Suppressor macrophage (primary cell): Measurements from ENCODE around the gene TEX26.

Experiments used
- DNase-seq, 4 experiments: peaks; one replicate each; pipeline ENCODE4 v3.0.0-alpha.2; 2020 to 2022

TEX26 gene

DNA sequence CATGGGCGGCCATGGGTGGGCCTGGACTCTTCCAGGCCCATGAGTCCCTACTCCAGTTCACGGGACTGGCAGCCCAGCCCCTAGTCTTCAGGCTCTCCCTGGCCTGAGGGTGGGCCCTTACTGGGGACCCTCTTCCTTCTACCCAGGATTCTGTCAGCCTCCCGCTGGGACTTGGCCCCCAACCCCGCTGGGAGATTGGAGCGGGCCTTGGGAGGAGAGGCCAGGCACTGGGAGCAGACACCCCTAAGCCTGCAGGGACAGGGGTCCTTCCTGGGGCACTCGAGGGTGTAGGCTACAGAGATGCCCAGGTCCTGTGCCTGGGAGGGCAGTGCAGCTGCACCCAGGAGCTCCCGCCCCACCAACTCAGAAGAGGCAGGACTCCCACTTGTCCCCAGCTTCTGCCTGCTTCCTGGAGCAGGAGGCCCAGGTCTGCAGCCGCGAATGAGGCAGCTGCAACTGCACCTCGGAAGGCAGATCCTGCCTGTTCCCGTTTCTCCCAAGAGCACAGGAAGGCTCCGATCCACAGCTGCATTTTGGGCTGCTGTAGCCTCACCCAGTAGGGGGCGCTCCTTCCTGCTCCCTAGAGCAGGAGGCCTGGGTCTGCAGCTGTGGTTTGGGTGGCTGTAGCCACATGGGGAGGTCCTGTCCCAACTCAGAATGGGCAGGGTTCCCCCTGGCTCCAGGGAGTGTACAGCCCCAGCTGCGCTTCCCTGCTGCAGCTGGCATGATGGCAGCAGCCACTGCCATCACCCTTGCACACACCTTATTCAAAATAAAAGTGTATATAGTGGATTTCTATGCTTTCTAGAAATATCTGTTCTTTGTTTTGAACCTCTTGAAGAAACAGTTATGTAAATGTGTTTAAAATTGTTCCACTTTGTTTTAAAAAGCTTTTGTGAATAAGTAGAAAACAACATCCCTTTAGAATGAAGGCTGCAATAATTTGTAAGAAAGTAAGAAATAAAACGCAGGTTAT, 46.8 kb downstream of the TEX26 start:
- peak; percentile 62 to 83 (median 73) for DNase-seq

- no peak for DNase-seq
Observed at GRCh38 chr13:30982506-30982905, 50.0 kb downstream of the TEX26 start.

GRCh38 chr13:30982906-30983305, 50.5 kb downstream of the TEX26 start:
- no peak for DNase-seq

DNA sequence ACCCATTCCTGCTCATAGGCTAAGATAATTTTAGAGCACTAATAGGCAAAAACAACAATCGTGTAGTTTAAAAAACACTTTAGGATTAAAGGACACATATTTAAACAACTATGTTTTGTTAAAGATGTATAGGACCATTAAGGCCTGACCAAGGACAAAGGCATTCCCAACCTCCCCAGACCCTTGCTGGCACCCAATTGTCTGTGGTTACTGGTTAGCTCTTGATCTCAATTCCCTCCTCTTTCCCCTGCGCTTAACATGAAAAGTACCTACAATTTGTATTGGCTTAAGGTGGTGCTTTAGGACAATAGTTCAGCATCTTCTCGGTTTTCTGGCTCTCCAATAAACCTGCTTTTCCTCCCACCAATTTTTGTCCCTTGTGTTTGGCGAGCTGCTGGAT, 51.0 kb downstream of the TEX26 start:
- no peak for DNase-seq

- DNase-seq, result no peak
Observed at GRCh38 chr13:30984620-30985019, 52.2 kb downstream of the TEX26 start.

DNA sequence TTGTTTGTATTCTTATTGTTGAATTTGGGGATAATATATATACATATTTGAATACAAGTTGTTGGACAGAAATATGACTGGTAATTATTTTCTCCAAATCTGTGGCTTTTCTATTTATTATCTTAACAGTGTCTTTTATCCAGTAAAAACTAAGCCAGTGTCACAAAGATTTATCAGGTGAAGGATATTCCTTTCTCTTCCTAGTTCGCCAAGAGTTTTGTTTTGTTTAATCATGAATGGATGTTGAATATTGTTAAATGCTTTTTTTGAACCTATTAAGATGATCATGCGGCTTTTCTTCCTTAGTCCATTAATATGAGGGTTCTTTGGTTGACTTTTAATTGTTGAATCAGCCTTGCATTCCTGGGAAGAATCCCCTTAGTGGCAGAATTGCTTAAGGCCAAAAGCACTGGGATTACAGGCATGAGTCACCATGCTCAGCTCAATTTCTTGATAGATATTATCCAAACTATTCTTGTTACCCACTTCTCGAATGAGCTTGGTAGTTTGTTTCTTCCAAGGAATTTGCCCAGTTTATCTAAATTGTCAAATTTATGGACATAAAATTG, 53.3 kb downstream of the TEX26 start:
- DNase-seq, result no peak

- no peak for DNase-seq
Observed at GRCh38 chr13:30991184-30991583, 58.7 kb downstream of the TEX26 start.

GRCh38 chr13:30991922-30992321, 59.5 kb downstream of the TEX26 start:
- no peak for DNase-seq

DNA sequence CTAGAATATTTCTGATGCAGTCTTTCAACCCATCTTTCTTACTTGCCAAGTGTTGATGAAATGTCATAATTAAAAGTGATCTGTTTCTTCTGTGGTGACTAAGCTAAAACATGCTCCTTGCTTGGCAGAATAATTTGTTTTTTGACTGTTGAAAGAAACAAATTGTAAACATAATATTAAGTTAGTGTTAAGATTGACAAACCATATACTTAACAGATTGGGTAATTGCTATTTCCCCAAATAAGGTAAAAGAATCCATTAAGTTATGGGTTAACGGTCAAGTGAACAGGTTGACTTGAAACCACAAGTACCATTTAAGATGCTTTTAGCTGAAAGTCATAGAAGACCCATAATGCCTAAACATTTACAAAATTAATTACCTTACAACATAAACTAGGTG, 62.9 kb downstream of the TEX26 start:
- DNase-seq, result no peak

DNA sequence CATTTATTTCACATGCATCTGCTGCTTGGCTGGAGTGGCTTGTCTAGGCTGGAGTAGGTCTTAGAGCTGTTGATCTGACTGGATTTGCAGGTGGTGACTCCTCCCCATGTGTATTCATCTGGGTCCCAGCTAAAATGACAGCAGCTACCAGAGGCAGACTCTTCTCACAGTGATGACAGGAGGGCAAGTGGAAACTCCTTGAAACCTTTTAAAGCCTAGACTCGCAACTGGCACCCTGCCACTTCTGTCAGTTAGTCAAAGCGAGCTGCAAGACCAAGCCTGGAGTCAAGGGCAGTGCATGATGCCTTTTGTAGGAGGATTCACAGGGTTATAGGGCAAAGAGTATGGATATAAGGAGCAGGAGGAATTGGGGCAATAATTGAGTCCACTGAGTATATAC, 65.2 kb downstream of the TEX26 start:
- DNase-seq, result no peak

- DNase-seq, result no peak
Observed at GRCh38 chr13:30998136-30999088, 66.0 kb downstream of the TEX26 start.

DNA sequence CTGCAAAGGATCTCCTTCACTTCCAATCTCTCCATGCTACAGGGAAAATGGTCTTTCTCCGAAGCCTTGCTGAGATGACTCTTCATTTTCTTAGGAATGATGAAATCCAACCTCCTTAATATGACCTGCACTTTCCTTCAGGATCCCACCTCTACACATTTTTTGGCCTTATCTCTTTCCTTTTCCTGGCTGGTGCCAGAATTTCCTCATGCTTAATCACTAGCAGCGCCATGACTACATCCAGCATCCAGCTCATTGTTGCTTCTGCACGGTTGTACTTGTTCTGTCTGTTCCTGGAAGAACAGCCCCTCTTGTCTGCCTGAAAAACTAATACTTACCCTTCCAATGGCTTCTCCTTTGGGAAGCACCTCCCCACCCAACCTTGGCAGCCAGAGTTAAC, 68.4 kb downstream of the TEX26 start:
- no peak for DNase-seq

- no peak for DNase-seq
Observed at GRCh38 chr13:31001647-31002046, 69.2 kb downstream of the TEX26 start.

DNA sequence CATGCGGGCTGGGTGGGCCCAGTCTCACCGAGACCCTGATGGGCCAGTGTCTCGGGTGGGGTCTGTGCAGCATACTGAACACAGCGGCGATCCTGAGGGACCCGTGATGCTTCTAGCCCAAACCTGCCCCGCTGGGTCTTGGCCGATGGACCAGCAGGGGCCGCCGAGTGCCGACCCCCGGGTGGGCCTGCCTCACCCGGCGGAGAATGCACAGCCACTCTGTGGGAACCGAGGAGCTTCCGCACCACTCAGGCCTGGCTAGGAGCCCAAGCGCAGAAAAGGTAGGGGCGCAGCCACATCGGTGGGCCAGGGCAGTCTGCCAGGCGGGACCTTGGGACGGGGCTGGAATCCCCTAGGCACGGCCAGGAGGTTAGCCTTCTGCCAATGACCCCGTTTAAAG, 72.6 kb downstream of the TEX26 start:
- no peak for DNase-seq

DNA sequence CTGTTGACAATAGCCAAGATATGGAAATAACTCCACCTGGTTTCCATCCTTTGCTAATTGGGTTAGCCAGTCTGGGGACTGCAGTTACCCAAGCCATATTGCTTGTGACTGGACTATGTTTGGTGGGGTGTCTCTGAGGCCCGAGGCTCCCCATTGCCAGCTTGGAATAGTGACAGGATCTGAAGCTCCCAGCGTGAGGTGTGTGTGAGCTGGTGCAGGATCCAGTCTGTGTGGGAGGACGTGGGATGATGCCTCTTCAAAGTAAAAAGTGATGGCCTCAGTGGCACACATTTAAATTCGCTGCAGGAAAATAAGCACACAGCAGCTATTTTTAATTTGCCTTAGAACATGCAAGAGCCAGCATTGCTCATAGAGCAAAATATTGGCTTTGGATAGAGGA, 75.0 kb downstream of the TEX26 start:
- DNase-seq, result peak in 2 of 4 experiments; percentile 4 to 17

- no peak for DNase-seq
Observed at GRCh38 chr13:31008400-31009115, 76.1 kb downstream of the TEX26 start.

DNA sequence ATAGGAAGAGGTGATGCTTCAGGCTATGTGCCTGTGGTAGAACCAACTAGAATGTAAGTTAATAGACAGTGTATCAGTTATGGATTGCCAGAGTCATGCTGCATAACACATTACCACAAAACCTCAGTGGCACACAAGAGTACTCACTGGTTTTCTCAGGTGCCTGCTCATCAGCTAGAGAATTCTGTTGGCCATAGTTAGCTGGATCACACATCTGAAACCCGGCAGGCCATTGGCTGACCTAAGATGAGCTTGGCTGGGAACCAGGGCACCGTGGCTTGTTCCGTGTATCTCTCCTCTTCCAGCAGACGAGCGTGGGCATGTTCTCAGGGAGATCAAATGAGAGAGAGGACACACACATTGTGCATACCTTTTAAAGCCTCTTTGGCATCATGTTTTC, 76.7 kb downstream of the TEX26 start:
- no peak for DNase-seq

- DNase-seq, result no peak
Observed at GRCh38 chr13:31010296-31010695, 77.8 kb downstream of the TEX26 start.

- no peak for DNase-seq
Observed at GRCh38 chr13:31011193-31011860, 78.9 kb downstream of the TEX26 start.

DNA sequence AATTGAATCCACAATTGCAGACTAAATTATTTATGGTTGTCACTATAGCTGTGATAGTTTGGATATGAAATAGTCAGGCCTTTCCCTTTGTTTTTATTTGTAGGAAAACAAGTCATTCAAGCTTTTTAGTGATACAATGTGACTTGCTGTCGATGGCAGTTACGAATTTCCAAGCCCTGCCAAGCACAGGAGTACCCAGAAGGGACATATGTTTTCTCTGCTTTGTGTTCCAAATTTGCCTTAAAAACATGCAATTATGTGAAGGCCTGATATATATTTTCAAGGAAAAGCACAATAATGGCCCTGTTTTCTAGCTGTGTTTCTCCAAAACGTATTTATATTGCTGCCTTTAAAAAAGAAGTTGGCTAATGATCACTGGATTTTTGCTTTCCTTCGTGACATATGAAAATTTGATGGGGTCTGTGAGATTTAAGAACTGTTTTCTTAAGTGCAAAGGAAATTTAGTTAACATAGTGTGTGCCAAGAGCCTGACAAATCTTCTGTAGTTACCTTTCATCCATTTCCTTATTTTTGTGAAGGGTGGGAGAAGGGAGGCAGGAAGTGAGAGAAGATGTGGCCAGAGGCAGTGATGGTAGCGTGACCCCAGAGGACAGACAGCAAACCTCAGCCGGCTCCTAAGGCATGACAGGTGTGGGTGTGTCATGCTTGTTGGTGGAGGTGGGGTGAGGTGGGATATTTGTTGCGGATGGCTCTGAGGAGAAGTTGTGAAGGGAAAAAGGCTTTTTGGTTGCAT, 79.6 kb downstream of the TEX26 start:
- DNase-seq, result peak in 3 of 4 experiments; percentile 3 to 38 (median 26)

DNA sequence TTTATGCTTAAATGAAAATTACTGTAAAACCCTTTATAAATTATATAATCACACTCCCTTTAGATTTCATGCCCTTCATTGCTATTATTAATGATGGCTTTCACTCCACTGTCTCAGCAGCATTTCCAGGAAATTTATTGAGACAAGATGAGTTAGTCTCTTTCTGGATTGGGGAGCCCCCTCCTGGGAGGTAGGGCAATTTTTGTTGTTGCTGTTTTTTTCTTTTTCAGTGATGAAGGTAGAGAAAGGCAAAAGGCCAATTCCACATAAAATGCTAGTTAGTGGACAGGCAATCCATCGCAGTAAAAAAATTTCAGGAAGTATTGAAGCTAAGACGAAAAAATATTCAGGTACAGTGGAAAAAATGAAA, 80.2 kb downstream of the TEX26 start:
- DNase-seq, result peak in 1 of 4 experiments; percentile 5
